Ovary (tissue), 3 donors: ENCODE measurements around the gene KIAA1143.

ENCODE experiments used
- CTCF ChIP-seq, 3 donors: fragments of 450-650 bp in 2 of 3; fragments of 200-600 bp in 1 of 3; IDR thresholded peaks; one replicate each; pipeline versions ENCODE4 v1.5.1 to v1.8.0; 2016 to 2022; ENCODE audit warnings: antibody characterized with exemption in 3 of 3, mild to moderate bottlenecking in 1 of 3
- EP300 ChIP-seq: sonication (generic); formaldehyde crosslinking; IDR thresholded peaks from one replicate; pipeline ENCODE4 v1.6.1; 2017; ENCODE audit warnings: antibody characterized with exemption
- POLR2A ChIP-seq: fragments of 450-650 bp; IDR thresholded peaks from one replicate; pipeline ENCODE4 v1.6.1; 2017; ENCODE audit warnings: antibody characterized with exemption, mild to moderate bottlenecking, moderate library complexity
- donor health status: DM: no; HTN: no; CAD: no.

- TF ChIP-seq CTCF (IDR thresholded peaks at IDR 0.05) = no peak
- no peak for TF ChIP-seq POLR2A
- no peak for TF ChIP-seq EP300
These were observed 21.5 kb upstream of the KIAA1143 start for GRCh38 chr3:44782891-44783290.
